ENCODE measurements around the gene SIM2. TPM values are rescaled to one million over a fixed set of nuclear protein-coding genes. Genes with fewer than 3 reads are reported as not detected.
A peak's percentile ranks its signal among the peaks of the same experiment; 100 is the strongest.

Gene SIM2
- total and polyA plus RNA-seq, 2 experiments from 2014 or later: 0.16 to 0.49 TPM

GRCh38 chr21:36704958-36705678 lies 6.2 kb downstream of the SIM2 start:
- peak overlapping the region; percentile 78 for H3K4me2 ChIP-seq
- DNase-seq (ENCODE audit: low spot score) (peak; percentile 52), ATAC-seq (no peak; the same call in 2 of the 3 replicates)
- Mint-ChIP-seq H3K27me3 (ENCODE audit: insufficient read depth, low read depth, poor library complexity) (peaks cover 100% of the 10 kb centered on the region), H3K36me3 (ENCODE audit: low read depth) (no peaks in the 10 kb centered on the region; the same call in 2 of the 3 replicates), H3K9me3 (peaks cover 7% of the 10 kb centered on the region; the same call in 2 of the 3 replicates), H3K27ac (no peak overlapping the region), H3K4me3 (peak overlapping the region; percentile 61), H3K4me1 (peaks cover 57% of the 10 kb centered on the region)
- H2AFZ ChIP-seq: peak overlapping the region; percentile 76
- no peaks in the 10 kb centered on the region for H3K36me3 ChIP-seq (ENCODE audit: insufficient read depth)
- peak overlapping the region; percentile 53 for H3K4me3 ChIP-seq
- peaks cover 72% of the 10 kb centered on the region for H3K4me1 ChIP-seq (ENCODE audit: insufficient read depth)
- peaks cover 28% of the 10 kb centered on the region; the same call in 1 of the 2 replicates for H3F3A ChIP-seq (replicated peaks; ENCODE audit: low read depth)
- peaks cover 3% of the 10 kb centered on the region for H4K20me1 ChIP-seq (replicated peaks; ENCODE audit: insufficient read depth)
- H3K27me3 ChIP-seq (ENCODE audit: insufficient read depth): peaks cover 100% of the 10 kb centered on the region
- H3K9me2 ChIP-seq (ENCODE audit: insufficient read depth): no peaks in the 10 kb centered on the region
- TF ChIP-seq JUNB (IDR thresholded peaks at IDR 0.05; ENCODE audit: unreplicated experiment) (no peak), CTCF (conservative IDR thresholded peaks at IDR 0.05; ENCODE audit: low read depth in 2 of 2) (no peak), ETS1 (IDR thresholded peaks at IDR 0.05) (no peak), NANOG (IDR thresholded peaks at IDR 0.05; ENCODE audit: borderline replicate concordance) (no peak), ZNF114 (CRISPR knock-in tag; IDR thresholded peaks at IDR 0.05) (no peak), EZH2phosphoT487 (IDR thresholded peaks at IDR 0.05; ENCODE audit: unreplicated experiment) (no peak), EZH2 (IDR thresholded peaks at IDR 0.05; ENCODE audit: low read depth, unreplicated experiment) (peak; percentile 93)
- H3K27ac ChIP-seq (ENCODE audit: low read depth): no peak overlapping the region
- H3K79me2 ChIP-seq (replicated peaks; ENCODE audit: insufficient read depth): no peaks in the 10 kb centered on the region

GRCh38 chr21:36705679-36706481 lies 7.0 kb downstream of the SIM2 start:
- Histone ChIP-seq H3F3A (replicated peaks; ENCODE audit: low read depth) (peaks cover 32% of the 10 kb centered on the region), H3K4me1 (ENCODE audit: insufficient read depth) (peaks cover 67% of the 10 kb centered on the region), H3K79me2 (replicated peaks; ENCODE audit: insufficient read depth) (no peaks in the 10 kb centered on the region), H3K9me2 (ENCODE audit: insufficient read depth) (no peaks in the 10 kb centered on the region), H3K36me3 (ENCODE audit: insufficient read depth) (no peaks in the 10 kb centered on the region), H2AFZ (0 out of 2 replicates have a peak overlapping the region, but pooled peaks have one; percentile 76), H4K20me1 (replicated peaks; ENCODE audit: insufficient read depth) (no peaks in the 10 kb centered on the region; the same call in none of the 2 replicates), H3K27me3 (ENCODE audit: insufficient read depth) (peaks cover 100% of the 10 kb centered on the region), H3K4me3 (peak overlapping the region; percentile 53), H3K27ac (ENCODE audit: low read depth) (no peak overlapping the region), H3K4me2 (peak overlapping the region; percentile 78)
- H3K27ac Mint-ChIP-seq: no peak overlapping the region
- peaks cover 100% of the 10 kb centered on the region for H3K27me3 Mint-ChIP-seq (ENCODE audit: insufficient read depth, low read depth, poor library complexity)
- peak; percentile 2 for ATAC-seq
- DNase-seq (ENCODE audit: low spot score): peak; percentile 80
- H3K4me1 Mint-ChIP-seq: peaks cover 53% of the 10 kb centered on the region
- peak overlapping the region; percentile 61 for H3K4me3 Mint-ChIP-seq
- H3K9me3 Mint-ChIP-seq: peaks cover 2% of the 10 kb centered on the region; the same call in 2 of the 3 replicates
- no peaks in the 10 kb centered on the region; the same call in 2 of the 3 replicates for H3K36me3 Mint-ChIP-seq (ENCODE audit: low read depth)
- peak; percentile 36 to 40; a peak in 2 of 4 replicates for TF ChIP-seq CTCF (conservative IDR thresholded peaks at IDR 0.05; ENCODE audit: low read depth in 2 of 2)
- no peak for TF ChIP-seq POLR2AphosphoS5 (IDR thresholded peaks at IDR 0.05; ENCODE audit: low read depth)
- TF ChIP-seq EZH2 (IDR thresholded peaks at IDR 0.05; ENCODE audit: low read depth, unreplicated experiment): peak; percentile 37
- TF ChIP-seq ZNF331 (CRISPR knock-in tag; IDR thresholded peaks at IDR 0.05; ENCODE audit: low read depth): no peak
